GM23338 (cell line): Measurements from ENCODE around the gene ITGB5. TPM values are rescaled to one million over a fixed set of nuclear protein-coding genes. Genes with fewer than 3 reads are reported as not detected.
A peak's percentile ranks its signal among the peaks of the same experiment; 100 is the strongest.

Experiments
- ATAC-seq: fragments of 200-7000 bp; cut with Tn5 transposase; 3 replicates; pipeline ENCODE4 v1.9.1; 2020
- DNase-seq: peaks from one replicate; pipeline ENCODE4 v3.0.0-alpha.2; 2015; ENCODE audit warnings: low spot score
- H2AFZ ChIP-seq: fragments of 200-600 bp; sonication (generic); 2 replicates; pipeline ENCODE4 v1.8.0; 2016; ENCODE audit warnings: antibody characterized with exemption, mild to moderate bottlenecking, moderate library complexity
- H3F3A ChIP-seq: fragments of 200-600 bp; sonication (generic); replicated peaks from 2 replicates; pipeline ENCODE4 v1.8.0; 2017; ENCODE audit warnings: antibody characterized with exemption, mixed run types, low read depth
- H3K27ac ChIP-seq: fragments of 200-600 bp; sonication (generic); 2 replicates; pipeline ENCODE4 v1.6.1; 2016; ENCODE audit warnings: low read depth
- H3K27me3 ChIP-seq: fragments of 200-600 bp; sonication (generic); 2 replicates; pipeline ENCODE4 v1.8.0; 2016; ENCODE audit warnings: mild to moderate bottlenecking, mixed run types, moderate library complexity; ENCODE audit not compliant: insufficient read depth
- H3K36me3 ChIP-seq: fragments of 200-600 bp; sonication (generic); 2 replicates; pipeline ENCODE4 v1.8.0; 2016; ENCODE audit warnings: mild to moderate bottlenecking; ENCODE audit not compliant: insufficient read depth
- H3K4me1 ChIP-seq: fragments of 200-600 bp; sonication (generic); 2 replicates; pipeline ENCODE4 v1.8.0; 2016; ENCODE audit warnings: mild to moderate bottlenecking, moderate library complexity; ENCODE audit not compliant: insufficient read depth
- H3K4me2 ChIP-seq: fragments of 200-600 bp; sonication (generic); 2 replicates; pipeline ENCODE4 v1.7.1; 2017; ENCODE audit warnings: mixed run types
- H3K4me3 ChIP-seq: fragments of 200-600 bp; sonication (generic); 2 replicates; pipeline ENCODE4 v1.6.1; 2016; ENCODE audit warnings: mixed run types
- H3K79me2 ChIP-seq: fragments of 200-600 bp; sonication (generic); replicated peaks from 2 replicates; pipeline ENCODE4 v1.8.0; 2017; ENCODE audit warnings: mild to moderate bottlenecking; ENCODE audit not compliant: insufficient read depth
- H3K9me2 ChIP-seq: fragments of 200-600 bp; sonication (generic); 2 replicates; pipeline ENCODE4 v1.8.0; 2017; ENCODE audit not compliant: insufficient read depth
- H4K20me1 ChIP-seq: fragments of 200-600 bp; sonication (generic); replicated peaks from 2 replicates; pipeline ENCODE4 v1.8.0; 2017; ENCODE audit warnings: mild to moderate bottlenecking; ENCODE audit not compliant: insufficient read depth
- H3K27ac Mint-ChIP-seq: 2 replicates; pipeline ENCODE4 v1.8.0; 2020; ENCODE audit warnings: inconsistent platforms, mild to moderate bottlenecking, moderate library complexity, mixed read lengths
- H3K27me3 Mint-ChIP-seq: 3 replicates; pipeline ENCODE4 v1.8.0; 2022; ENCODE audit warnings: low read depth, mild to moderate bottlenecking, moderate library complexity, mixed read lengths, inconsistent platforms; ENCODE audit not compliant: insufficient read depth, poor library complexity
- H3K36me3 Mint-ChIP-seq: 3 replicates; pipeline ENCODE4 v1.8.0; 2021; ENCODE audit warnings: low read depth, mild to moderate bottlenecking, inconsistent platforms, moderate library complexity, mixed read lengths
- H3K4me1 Mint-ChIP-seq: 3 replicates; pipeline ENCODE4 v1.8.0; 2020; ENCODE audit warnings: mild to moderate bottlenecking, inconsistent platforms, mixed read lengths
- H3K4me3 Mint-ChIP-seq: 3 replicates; pipeline ENCODE4 v1.8.0; 2021; ENCODE audit warnings: moderate library complexity, mild to moderate bottlenecking, inconsistent platforms, mixed read lengths
- H3K9me3 Mint-ChIP-seq: 3 replicates; pipeline ENCODE4 v1.8.0; 2020; ENCODE audit warnings: moderate library complexity, mild to moderate bottlenecking, inconsistent platforms, mixed read lengths
- CREB1 ChIP-seq: fragments of 250-450 bp; sonication (Bioruptor Pico); IDR thresholded peaks from 2 replicates; pipeline ENCODE4 v1.5.0; 2020; ENCODE audit warnings: low read depth, mild to moderate bottlenecking, moderate library complexity
- EZH2 ChIP-seq: fragments of 200-600 bp; sonication (generic); IDR thresholded peaks from one replicate; pipeline ENCODE4 v1.8.0; 2017; ENCODE audit warnings: antibody characterized with exemption, mild to moderate bottlenecking, low read depth; ENCODE audit not compliant: unreplicated experiment
- EZH2phosphoT487 ChIP-seq: fragments of 200-600 bp; sonication (generic); IDR thresholded peaks from one replicate; pipeline ENCODE4 v1.8.1; 2018; ENCODE audit warnings: antibody characterized with exemption; ENCODE audit not compliant: unreplicated experiment
- JUNB ChIP-seq: IDR thresholded peaks from one replicate; pipeline ENCODE4 v1.6.1; 2016; ENCODE audit warnings: antibody characterized with exemption; ENCODE audit not compliant: unreplicated experiment
- NANOG ChIP-seq: IDR thresholded peaks from 2 replicates; pipeline ENCODE4 v1.6.1; 2016; ENCODE audit warnings: antibody characterized with exemption, borderline replicate concordance
- POLR2AphosphoS5 ChIP-seq: IDR thresholded peaks from 2 replicates; pipeline ENCODE4 v1.6.1; 2016; ENCODE audit warnings: antibody characterized with exemption, low read depth
- STAT1 ChIP-seq: IDR thresholded peaks from one replicate; pipeline ENCODE4 v1.6.1; 2016; ENCODE audit warnings: antibody characterized with exemption; ENCODE audit not compliant: unreplicated experiment
- ZNF114 ChIP-seq: fragments of 250-450 bp; sonication (Bioruptor Pico); IDR thresholded peaks from 2 replicates; pipeline ENCODE4 v1.5.0; 2020; ENCODE audit warnings: mild to moderate bottlenecking, moderate library complexity
- ZNF331 ChIP-seq: fragments of 250-450 bp; sonication (Bioruptor Pico); IDR thresholded peaks from 2 replicates; pipeline ENCODE4 v1.5.0; 2020; ENCODE audit warnings: low read depth, mild to moderate bottlenecking, moderate library complexity
- polyA plus RNA-seq: library from polyadenylated mRNA; unstranded; fragments of >200 nt; fragmentation: Nextera tagmentation; extraction: Ambion mirVana; gene quantifications from 2 replicates; pipeline ENCODE4 v1.2.1, GENCODE V29; 2016
- total RNA-seq: library from RNA; depleted of rRNA; stranded (reverse); fragments of >200 nt; shearing (Covaris generic); gene quantifications from 2 replicates; pipeline ENCODE4 v1.2.3, GENCODE V29; 2014
- TF ChIP-seq, protein P1 (sequence below): IDR thresholded peaks from 2 replicates; pipeline ENCODE4 v1.6.1; 2016; ENCODE audit warnings: antibody characterized with exemption
- TF ChIP-seq, protein P2 (sequence below): IDR thresholded peaks from one replicate; pipeline ENCODE4 v1.6.1; 2018; ENCODE audit warnings: antibody characterized with exemption; ENCODE audit not compliant: unreplicated experiment
- TF ChIP-seq, protein P3 (sequence below): fragments of 250-450 bp; sonication (Bioruptor Pico); IDR thresholded peaks from 2 replicates; pipeline ENCODE4 v1.5.0; 2020; ENCODE audit warnings: mild to moderate bottlenecking, moderate library complexity
- TF ChIP-seq, protein P4 (sequence below), 2 experiments: fragments of 200-600 bp in 1 of 2; sonication (generic) in 1 of 2; conservative IDR thresholded peaks; 2 replicates each; pipeline versions ENCODE4 v1.5.1 to v1.6.1; 2016 to 2017; ENCODE audit warnings: antibody characterized with exemption in 2 of 2, low read depth in 2 of 2, mild to moderate bottlenecking in 2 of 2, moderate library complexity in 1 of 2

The ITGB5 gene
- total and polyA plus RNA-seq, 2 experiments from 2014 or later, result 68.2 to 269 TPM

DNA sequence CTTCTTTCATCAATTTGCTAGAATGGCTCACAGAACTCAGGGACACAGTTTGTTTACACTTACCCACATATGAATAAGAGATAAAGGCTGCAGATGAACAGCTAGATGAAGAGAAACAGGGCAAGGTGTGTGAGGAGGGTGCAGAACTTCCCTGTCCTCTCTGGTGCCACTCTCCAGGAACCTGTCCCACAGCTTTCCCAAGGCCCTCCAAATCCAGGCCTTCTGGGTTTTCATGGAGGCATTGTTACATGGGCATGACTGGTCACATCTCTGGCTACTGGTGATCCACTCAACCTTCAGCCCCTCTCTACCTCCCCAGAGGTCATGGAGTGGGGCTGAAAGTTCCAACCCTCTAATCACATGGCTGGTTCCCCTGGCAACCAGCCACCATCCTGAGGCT, 73.6 kb downstream of the ITGB5 start:
- no peak for DNase-seq
- TF ChIP-seq ZNF114 (CRISPR knock-in tag) (no peak), POLR2AphosphoS5 (no peak), EZH2 (no peak), EZH2phosphoT487 (no peak), STAT1 (no peak), CREB1 (no peak), NANOG (no peak), JUNB (no peak), ZNF331 (CRISPR knock-in tag) (no peak)
- TF ChIP-seq, protein P1, sequence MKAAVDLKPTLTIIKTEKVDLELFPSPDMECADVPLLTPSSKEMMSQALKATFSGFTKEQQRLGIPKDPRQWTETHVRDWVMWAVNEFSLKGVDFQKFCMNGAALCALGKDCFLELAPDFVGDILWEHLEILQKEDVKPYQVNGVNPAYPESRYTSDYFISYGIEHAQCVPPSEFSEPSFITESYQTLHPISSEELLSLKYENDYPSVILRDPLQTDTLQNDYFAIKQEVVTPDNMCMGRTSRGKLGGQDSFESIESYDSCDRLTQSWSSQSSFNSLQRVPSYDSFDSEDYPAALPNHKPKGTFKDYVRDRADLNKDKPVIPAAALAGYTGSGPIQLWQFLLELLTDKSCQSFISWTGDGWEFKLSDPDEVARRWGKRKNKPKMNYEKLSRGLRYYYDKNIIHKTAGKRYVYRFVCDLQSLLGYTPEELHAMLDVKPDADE, result no peak
- TF ChIP-seq, protein P2, sequence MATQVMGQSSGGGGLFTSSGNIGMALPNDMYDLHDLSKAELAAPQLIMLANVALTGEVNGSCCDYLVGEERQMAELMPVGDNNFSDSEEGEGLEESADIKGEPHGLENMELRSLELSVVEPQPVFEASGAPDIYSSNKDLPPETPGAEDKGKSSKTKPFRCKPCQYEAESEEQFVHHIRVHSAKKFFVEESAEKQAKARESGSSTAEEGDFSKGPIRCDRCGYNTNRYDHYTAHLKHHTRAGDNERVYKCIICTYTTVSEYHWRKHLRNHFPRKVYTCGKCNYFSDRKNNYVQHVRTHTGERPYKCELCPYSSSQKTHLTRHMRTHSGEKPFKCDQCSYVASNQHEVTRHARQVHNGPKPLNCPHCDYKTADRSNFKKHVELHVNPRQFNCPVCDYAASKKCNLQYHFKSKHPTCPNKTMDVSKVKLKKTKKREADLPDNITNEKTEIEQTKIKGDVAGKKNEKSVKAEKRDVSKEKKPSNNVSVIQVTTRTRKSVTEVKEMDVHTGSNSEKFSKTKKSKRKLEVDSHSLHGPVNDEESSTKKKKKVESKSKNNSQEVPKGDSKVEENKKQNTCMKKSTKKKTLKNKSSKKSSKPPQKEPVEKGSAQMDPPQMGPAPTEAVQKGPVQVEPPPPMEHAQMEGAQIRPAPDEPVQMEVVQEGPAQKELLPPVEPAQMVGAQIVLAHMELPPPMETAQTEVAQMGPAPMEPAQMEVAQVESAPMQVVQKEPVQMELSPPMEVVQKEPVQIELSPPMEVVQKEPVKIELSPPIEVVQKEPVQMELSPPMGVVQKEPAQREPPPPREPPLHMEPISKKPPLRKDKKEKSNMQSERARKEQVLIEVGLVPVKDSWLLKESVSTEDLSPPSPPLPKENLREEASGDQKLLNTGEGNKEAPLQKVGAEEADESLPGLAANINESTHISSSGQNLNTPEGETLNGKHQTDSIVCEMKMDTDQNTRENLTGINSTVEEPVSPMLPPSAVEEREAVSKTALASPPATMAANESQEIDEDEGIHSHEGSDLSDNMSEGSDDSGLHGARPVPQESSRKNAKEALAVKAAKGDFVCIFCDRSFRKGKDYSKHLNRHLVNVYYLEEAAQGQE, result no peak
- TF ChIP-seq, protein P3, sequence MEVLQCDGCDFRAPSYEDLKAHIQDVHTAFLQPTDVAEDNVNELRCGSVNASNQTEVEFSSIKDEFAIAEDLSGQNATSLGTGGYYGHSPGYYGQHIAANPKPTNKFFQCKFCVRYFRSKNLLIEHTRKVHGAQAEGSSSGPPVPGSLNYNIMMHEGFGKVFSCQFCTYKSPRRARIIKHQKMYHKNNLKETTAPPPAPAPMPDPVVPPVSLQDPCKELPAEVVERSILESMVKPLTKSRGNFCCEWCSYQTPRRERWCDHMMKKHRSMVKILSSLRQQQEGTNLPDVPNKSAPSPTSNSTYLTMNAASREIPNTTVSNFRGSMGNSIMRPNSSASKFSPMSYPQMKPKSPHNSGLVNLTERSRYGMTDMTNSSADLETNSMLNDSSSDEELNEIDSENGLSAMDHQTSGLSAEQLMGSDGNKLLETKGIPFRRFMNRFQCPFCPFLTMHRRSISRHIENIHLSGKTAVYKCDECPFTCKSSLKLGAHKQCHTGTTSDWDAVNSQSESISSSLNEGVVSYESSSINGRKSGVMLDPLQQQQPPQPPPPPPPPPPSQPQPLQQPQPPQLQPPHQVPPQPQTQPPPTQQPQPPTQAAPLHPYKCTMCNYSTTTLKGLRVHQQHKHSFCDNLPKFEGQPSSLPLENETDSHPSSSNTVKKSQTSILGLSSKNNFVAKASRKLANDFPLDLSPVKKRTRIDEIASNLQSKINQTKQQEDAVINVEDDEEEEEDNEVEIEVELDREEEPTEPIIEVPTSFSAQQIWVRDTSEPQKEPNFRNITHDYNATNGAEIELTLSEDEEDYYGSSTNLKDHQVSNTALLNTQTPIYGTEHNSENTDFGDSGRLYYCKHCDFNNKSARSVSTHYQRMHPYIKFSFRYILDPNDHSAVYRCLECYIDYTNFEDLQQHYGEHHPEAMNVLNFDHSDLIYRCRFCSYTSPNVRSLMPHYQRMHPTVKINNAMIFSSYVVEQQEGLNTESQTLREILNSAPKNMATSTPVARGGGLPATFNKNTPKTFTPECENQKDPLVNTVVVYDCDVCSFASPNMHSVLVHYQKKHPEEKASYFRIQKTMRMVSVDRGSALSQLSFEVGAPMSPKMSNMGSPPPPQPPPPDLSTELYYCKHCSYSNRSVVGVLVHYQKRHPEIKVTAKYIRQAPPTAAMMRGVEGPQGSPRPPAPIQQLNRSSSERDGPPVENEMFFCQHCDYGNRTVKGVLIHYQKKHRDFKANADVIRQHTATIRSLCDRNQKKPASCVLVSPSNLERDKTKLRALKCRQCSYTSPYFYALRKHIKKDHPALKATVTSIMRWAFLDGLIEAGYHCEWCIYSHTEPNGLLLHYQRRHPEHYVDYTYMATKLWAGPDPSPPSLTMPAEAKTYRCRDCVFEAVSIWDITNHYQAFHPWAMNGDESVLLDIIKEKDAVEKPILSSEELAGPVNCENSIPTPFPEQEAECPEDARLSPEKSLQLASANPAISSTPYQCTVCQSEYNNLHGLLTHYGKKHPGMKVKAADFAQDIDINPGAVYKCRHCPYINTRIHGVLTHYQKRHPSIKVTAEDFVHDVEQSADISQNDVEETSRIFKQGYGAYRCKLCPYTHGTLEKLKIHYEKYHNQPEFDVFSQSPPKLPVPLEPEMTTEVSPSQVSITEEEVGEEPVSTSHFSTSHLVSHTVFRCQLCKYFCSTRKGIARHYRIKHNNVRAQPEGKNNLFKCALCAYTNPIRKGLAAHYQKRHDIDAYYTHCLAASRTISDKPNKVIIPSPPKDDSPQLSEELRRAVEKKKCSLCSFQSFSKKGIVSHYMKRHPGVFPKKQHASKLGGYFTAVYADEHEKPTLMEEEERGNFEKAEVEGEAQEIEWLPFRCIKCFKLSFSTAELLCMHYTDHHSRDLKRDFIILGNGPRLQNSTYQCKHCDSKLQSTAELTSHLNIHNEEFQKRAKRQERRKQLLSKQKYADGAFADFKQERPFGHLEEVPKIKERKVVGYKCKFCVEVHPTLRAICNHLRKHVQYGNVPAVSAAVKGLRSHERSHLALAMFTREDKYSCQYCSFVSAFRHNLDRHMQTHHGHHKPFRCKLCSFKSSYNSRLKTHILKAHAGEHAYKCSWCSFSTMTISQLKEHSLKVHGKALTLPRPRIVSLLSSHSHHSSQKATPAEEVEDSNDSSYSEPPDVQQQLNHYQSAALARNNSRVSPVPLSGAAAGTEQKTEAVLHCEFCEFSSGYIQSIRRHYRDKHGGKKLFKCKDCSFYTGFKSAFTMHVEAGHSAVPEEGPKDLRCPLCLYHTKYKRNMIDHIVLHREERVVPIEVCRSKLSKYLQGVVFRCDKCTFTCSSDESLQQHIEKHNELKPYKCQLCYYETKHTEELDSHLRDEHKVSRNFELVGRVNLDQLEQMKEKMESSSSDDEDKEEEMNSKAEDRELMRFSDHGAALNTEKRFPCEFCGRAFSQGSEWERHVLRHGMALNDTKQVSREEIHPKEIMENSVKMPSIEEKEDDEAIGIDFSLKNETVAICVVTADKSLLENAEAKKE (CRISPR knock-in tag), result no peak
- TF ChIP-seq, protein P4, sequence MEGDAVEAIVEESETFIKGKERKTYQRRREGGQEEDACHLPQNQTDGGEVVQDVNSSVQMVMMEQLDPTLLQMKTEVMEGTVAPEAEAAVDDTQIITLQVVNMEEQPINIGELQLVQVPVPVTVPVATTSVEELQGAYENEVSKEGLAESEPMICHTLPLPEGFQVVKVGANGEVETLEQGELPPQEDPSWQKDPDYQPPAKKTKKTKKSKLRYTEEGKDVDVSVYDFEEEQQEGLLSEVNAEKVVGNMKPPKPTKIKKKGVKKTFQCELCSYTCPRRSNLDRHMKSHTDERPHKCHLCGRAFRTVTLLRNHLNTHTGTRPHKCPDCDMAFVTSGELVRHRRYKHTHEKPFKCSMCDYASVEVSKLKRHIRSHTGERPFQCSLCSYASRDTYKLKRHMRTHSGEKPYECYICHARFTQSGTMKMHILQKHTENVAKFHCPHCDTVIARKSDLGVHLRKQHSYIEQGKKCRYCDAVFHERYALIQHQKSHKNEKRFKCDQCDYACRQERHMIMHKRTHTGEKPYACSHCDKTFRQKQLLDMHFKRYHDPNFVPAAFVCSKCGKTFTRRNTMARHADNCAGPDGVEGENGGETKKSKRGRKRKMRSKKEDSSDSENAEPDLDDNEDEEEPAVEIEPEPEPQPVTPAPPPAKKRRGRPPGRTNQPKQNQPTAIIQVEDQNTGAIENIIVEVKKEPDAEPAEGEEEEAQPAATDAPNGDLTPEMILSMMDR (conservative IDR thresholded peaks at IDR 0.05; ENCODE audit: low read depth in 2 of 2), result no peak
- Histone ChIP-seq H3K27me3 (no peaks in the 10 kb centered on the region), H3K36me3 (peaks cover 25% of the 10 kb centered on the region), H2AFZ (no peak overlapping the region), H3K4me2 (no peak overlapping the region), H3F3A (0 out of 2 replicates have a peak, but pooled peaks cover 9% of the 10 kb centered on the region), H3K27ac (peak overlapping the region; percentile 70; the same call in 1 of the 2 replicates), H3K79me2 (peaks cover 8% of the 10 kb centered on the region; the same call in 1 of the 2 replicates), H3K4me1 (no peaks in the 10 kb centered on the region), H3K9me2 (no peaks in the 10 kb centered on the region), H3K4me3 (no peak overlapping the region), H4K20me1 (peaks cover 26% of the 10 kb centered on the region)
- peaks cover 47% of the 10 kb centered on the region for H3K36me3 Mint-ChIP-seq
- H3K27me3 Mint-ChIP-seq, result no peaks in the 10 kb centered on the region
- no peaks in the 10 kb centered on the region for H3K9me3 Mint-ChIP-seq
- no peak overlapping the region for H3K4me3 Mint-ChIP-seq
- H3K27ac Mint-ChIP-seq, result peak overlapping the region; percentile 22; the same call in 1 of the 2 replicates
- no peaks in the 10 kb centered on the region for H3K4me1 Mint-ChIP-seq
- ATAC-seq, result no peak
